ENCODE data around the gene ZDHHC1. TPM values are rescaled to one million over a fixed set of nuclear protein-coding genes. Genes with fewer than 3 reads are reported as not detected.
A peak's percentile ranks its signal among the peaks of the same experiment; 100 is the strongest.

ZDHHC1 gene, protein sequence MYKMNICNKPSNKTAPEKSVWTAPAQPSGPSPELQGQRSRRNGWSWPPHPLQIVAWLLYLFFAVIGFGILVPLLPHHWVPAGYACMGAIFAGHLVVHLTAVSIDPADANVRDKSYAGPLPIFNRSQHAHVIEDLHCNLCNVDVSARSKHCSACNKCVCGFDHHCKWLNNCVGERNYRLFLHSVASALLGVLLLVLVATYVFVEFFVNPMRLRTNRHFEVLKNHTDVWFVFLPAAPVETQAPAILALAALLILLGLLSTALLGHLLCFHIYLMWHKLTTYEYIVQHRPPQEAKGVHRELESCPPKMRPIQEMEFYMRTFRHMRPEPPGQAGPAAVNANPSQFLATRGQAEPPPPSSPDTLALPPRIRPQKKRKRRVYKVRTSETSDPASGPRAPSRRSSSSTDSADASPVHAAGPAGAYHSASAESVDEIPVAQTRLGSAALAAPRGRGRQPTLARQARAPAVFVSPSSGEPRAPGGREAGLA
- total RNA-seq: 10 to 100 TPM; 62.0 to 62.7 TPM
- polyA plus RNA-seq (ENCODE audit: insufficient read depth, low read depth, low replicate concordance): 26.7 TPM
- long read RNA-seq, donor 1, partial matches to known transcripts: 0 of 5 reads
- long read RNA-seq, donor 1, other reads (novel, unspliced or antisense): 0 of 5 reads
- long read RNA-seq, donor 2, partial matches to known transcripts: 0 of 4 reads
- long read RNA-seq, donor 2, other reads (novel, unspliced or antisense): 0 of 4 reads

DNA sequence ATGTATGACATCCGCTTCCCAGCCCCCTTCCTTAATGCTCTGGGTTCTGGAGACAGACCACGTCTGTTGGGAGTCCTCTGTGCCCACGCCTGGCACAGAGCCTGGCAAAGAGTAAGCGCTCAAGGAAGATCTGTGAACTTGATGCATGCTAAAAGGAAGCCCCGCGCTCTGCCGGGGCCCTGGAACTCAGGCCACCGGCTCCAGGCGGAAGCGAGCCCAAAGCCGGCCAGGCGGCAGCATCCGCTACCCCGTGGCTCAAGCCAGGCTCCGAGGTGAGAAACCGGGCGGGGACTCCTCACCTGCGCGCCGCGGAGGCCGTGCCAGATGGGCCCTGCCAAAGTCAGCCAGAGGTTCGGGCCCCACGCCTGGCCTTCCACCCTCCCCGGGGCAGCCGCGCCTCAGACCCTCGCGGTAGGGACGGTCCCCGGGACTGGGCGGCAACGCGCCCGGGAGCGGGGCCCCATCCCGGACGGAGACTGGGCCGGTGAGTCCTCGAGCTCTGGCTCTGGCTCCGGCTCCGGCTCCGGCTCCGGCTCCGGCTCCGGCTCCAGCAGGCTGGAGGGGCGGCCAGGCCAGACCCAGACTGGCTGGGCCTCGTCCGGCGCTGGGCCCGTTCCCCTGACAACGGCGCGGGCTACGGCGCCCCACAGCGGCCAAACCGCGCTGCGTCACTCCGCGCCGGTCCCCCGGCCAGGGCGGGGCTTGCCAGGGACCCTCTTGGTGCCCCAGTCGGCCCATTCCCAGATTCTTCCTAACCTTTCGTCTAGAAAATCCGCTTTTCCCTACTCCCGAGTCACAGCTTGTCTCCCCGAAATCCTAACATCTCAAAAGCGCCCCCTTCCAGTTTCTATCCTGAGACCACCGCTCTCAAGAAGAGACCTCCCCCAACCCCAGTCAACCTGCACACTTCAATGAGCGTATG, at the start of gene ZDHHC1:
Gene ZDHHC1 (minus strand): TSS at position 606 of the 922 bp plus-strand sequence. CDS start 8,702 bp downstream, outside the sequence.
- Histone ChIP-seq H3K27me3 (no peaks in the 10 kb centered on the region), H3K4me3 (peak within 1 kb of the TSS; percentile 71 to 85), H3K9me3 (no peaks in the 10 kb centered on the region), H3K36me3 (ENCODE audit: low read depth, missing control alignments) (no peaks in the 10 kb centered on the region), H3K27ac (peak within 1 kb of the TSS; percentile 85 to 89), H3K4me1 (peaks cover 27% of the 10 kb centered on the region)
- 1 to 2% methylated on average over 51 to 52 of the region's 73 CpGs for WGBS, 2 donors
- intact Hi-C loops (cut with DNase I; ENCODE audit: low total_unique reads): no loop called here
- TF ChIP-seq, protein P1, sequence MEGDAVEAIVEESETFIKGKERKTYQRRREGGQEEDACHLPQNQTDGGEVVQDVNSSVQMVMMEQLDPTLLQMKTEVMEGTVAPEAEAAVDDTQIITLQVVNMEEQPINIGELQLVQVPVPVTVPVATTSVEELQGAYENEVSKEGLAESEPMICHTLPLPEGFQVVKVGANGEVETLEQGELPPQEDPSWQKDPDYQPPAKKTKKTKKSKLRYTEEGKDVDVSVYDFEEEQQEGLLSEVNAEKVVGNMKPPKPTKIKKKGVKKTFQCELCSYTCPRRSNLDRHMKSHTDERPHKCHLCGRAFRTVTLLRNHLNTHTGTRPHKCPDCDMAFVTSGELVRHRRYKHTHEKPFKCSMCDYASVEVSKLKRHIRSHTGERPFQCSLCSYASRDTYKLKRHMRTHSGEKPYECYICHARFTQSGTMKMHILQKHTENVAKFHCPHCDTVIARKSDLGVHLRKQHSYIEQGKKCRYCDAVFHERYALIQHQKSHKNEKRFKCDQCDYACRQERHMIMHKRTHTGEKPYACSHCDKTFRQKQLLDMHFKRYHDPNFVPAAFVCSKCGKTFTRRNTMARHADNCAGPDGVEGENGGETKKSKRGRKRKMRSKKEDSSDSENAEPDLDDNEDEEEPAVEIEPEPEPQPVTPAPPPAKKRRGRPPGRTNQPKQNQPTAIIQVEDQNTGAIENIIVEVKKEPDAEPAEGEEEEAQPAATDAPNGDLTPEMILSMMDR (IDR thresholded peaks at IDR 0.05): peak; percentile 38 to 45 (median 42)
- no peak for TF ChIP-seq POLR2A (IDR thresholded peaks at IDR 0.05)
- DNase-seq: peak; percentile 81

DNA sequence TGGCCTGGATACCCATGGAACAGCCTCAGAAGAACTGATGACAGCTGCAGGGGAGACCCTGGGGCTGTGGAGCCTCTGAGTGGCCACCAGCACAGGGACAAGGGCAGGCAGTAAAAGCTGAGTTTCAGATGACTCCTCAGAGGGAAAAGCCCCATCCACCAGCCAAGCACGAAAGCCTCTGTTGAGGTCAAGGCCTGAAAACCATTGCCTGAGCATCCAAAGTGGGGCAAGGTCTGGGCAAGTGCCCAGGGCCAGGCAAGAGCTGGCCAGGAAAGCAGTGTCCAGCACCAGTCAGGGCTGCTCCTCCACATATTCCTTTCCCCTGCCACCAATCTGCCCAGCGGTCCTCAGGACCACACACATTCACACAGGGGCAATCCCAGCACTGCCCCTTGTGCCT, 48.3 kb upstream of the ZDHHC1 start:
- Histone ChIP-seq H3K27me3 (no peaks in the 10 kb centered on the region), H3K9me3 (no peaks in the 10 kb centered on the region), H3K36me3 (ENCODE audit: low read depth, missing control alignments) (no peaks in the 10 kb centered on the region), H3K4me3 (no peak overlapping the region), H3K27ac (no peak overlapping the region), H3K4me1 (peaks cover 60% of the 10 kb centered on the region)
- WGBS, 2 donors: 52 to 78% methylated on average over 1 to 2 of the region's 2 CpGs
- peak; percentile 53 for DNase-seq
- no peak for TF ChIP-seq POLR2A (IDR thresholded peaks at IDR 0.05)
- TF ChIP-seq, protein P1 (IDR thresholded peaks at IDR 0.05): no peak
- intact Hi-C loops (cut with DNase I; ENCODE audit: low total_unique reads): no loop called here

DNA sequence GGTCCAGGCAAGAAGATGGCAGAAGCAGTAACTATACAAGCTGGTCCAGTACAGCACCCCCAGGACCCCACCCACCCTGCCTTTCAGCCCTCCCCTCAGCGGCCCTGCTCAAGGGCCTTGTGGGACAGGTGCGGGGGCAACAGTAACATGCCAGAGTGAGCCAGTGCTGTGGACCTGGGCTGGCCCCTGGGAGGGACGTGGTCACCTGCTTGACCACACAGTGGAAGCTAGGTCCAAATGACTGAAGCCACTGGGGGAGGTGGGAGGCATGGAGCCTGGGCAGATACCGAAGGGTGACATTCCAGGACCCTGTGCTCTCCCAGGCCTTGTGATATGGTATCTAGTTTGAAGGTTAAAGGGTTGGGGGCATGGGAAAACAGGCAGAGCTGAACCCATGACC, 47.4 kb upstream of the ZDHHC1 start:
- intact Hi-C loops (cut with DNase I; ENCODE audit: low total_unique reads): no loop called here
- Histone ChIP-seq H3K27me3 (no peaks in the 10 kb centered on the region), H3K4me1 (peaks cover 68% of the 10 kb centered on the region), H3K9me3 (no peaks in the 10 kb centered on the region), H3K36me3 (ENCODE audit: low read depth, missing control alignments) (no peaks in the 10 kb centered on the region), H3K4me3 (no peak overlapping the region), H3K27ac (no peak overlapping the region)
- WGBS, 2 donors: 79 to 87% methylated on average over 4 of the region's 4 CpGs
- TF ChIP-seq, protein P1 (IDR thresholded peaks at IDR 0.05): no peak
- no peak for TF ChIP-seq POLR2A (IDR thresholded peaks at IDR 0.05)
- no peak for DNase-seq

DNA sequence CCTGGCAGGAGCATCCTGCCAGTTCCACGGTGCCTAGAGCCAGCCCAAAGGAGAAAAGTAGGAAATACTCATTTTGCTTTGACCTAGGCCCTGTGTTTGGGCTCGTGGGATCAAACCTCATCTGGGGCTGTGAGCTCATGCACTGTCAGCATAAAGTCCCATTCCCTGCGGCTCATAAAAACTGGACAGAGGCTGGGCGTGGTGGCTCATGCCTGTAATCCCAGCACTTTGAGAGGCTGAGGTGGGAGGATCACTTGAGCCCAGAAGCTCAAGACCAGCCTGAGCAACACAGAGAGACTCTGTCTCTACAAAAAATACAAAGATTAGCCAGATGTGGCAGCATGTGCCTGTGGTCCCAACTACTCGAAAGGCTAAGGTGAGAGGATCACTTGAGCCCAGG, 46.8 kb upstream of the ZDHHC1 start:
- TF ChIP-seq, protein P1 (IDR thresholded peaks at IDR 0.05): no peak
- no peak for TF ChIP-seq POLR2A (IDR thresholded peaks at IDR 0.05)
- intact Hi-C loops (cut with DNase I; ENCODE audit: low total_unique reads): no loop called here
- 55 to 64% methylated on average over 4 to 5 of the region's 5 CpGs for WGBS, 2 donors
- DNase-seq: no peak
- Histone ChIP-seq H3K27ac (no peak overlapping the region), H3K4me3 (no peak overlapping the region), H3K4me1 (peaks cover 75% of the 10 kb centered on the region), H3K27me3 (no peaks in the 10 kb centered on the region), H3K36me3 (ENCODE audit: low read depth, missing control alignments) (no peaks in the 10 kb centered on the region), H3K9me3 (no peaks in the 10 kb centered on the region)

All from testis (tissue), 5 donors.